ENCODE results near the gene TTC28. TPM values are rescaled to one million over a fixed set of nuclear protein-coding genes. Genes with fewer than 3 reads are reported as not detected.

Gene TTC28
- total RNA-seq, 1 donor from 2014 or later: 24.5 TPM

GRCh38 chr22:28148816-28149465 lies 530.7 kb downstream of the TTC28 start:
- Histone ChIP-seq H3K27ac (no peak overlapping the region), H3K27me3 (no peaks in the 10 kb centered on the region), H3K4me1 (no peaks in the 10 kb centered on the region), H3K36me3 (no peaks in the 10 kb centered on the region), H3K4me3 (no peak overlapping the region), H3K9me3 (no peaks in the 10 kb centered on the region)
- DNase-seq (ENCODE audit: low spot score in 2 of 2): no peak
- TF ChIP-seq CTCF (IDR thresholded peaks at IDR 0.05): no peak
- intact Hi-C loops (cut with DNase I): no loop called here

- Histone ChIP-seq H3K36me3 (no peaks in the 10 kb centered on the region), H3K4me3 (no peak overlapping the region), H3K27ac (no peak overlapping the region), H3K4me1 (peaks cover 0 to 8% of the 10 kb centered on the region in 2 donors), H3K27me3 (no peaks in the 10 kb centered on the region), H3K9me3 (no peaks in the 10 kb centered on the region)
- no peak for DNase-seq (ENCODE audit: low spot score in 2 of 2)
- no peak for TF ChIP-seq CTCF (IDR thresholded peaks at IDR 0.05)
- intact Hi-C loops (cut with DNase I): no loop called here
Observed at GRCh38 chr22:28147401-28147800, 532.2 kb downstream of the TTC28 start.

GRCh38 chr22:28146401-28147314 lies 533.0 kb downstream of the TTC28 start:
- no peak overlapping the region for H3K4me3 ChIP-seq
- H3K36me3 ChIP-seq: no peaks in the 10 kb centered on the region
- no peak for DNase-seq (ENCODE audit: low spot score in 2 of 2)
- no peaks in the 10 kb centered on the region for H3K9me3 ChIP-seq
- no peak for TF ChIP-seq CTCF (IDR thresholded peaks at IDR 0.05)
- no peak overlapping the region for H3K27ac ChIP-seq
- intact Hi-C loops (cut with DNase I): no loop called here
- peaks cover 0 to 10% of the 10 kb centered on the region in 2 donors for H3K4me1 ChIP-seq
- no peaks in the 10 kb centered on the region for H3K27me3 ChIP-seq

- no peak overlapping the region for H3K27ac ChIP-seq
- intact Hi-C loops (cut with DNase I): no loop called here
- H3K4me3 ChIP-seq: no peak overlapping the region
- TF ChIP-seq CTCF (IDR thresholded peaks at IDR 0.05): no peak
- DNase-seq (ENCODE audit: low spot score in 2 of 2): no peak
- no peaks in the 10 kb centered on the region for H3K36me3 ChIP-seq
- peaks cover 0 to 20% of the 10 kb centered on the region in 2 donors for H3K4me1 ChIP-seq
- no peaks in the 10 kb centered on the region for H3K27me3 ChIP-seq
- H3K9me3 ChIP-seq: no peaks in the 10 kb centered on the region
Observed at GRCh38 chr22:28143961-28144745, 535.5 kb downstream of the TTC28 start.

- DNase-seq (ENCODE audit: low spot score in 2 of 2): no peak
- H3K36me3 ChIP-seq: no peaks in the 10 kb centered on the region
- no peak for TF ChIP-seq CTCF (IDR thresholded peaks at IDR 0.05)
- H3K4me1 ChIP-seq: peaks cover 0 to 20% of the 10 kb centered on the region in 2 donors
- intact Hi-C loops (cut with DNase I): no loop called here
- H3K27me3 ChIP-seq: no peaks in the 10 kb centered on the region
- H3K9me3 ChIP-seq: no peaks in the 10 kb centered on the region
- H3K27ac ChIP-seq: no peak overlapping the region
- H3K4me3 ChIP-seq: no peak overlapping the region
Observed at GRCh38 chr22:28143241-28143865, 536.3 kb downstream of the TTC28 start.
